Stimulated activated CD8-positive, alpha-beta memory T cell treated with anti-CD3 and anti-CD28 coated beads, Interleukin-4, amount 100 ng/mL, for 24 hours (primary cell): ENCODE results near the gene PDE7B.

Experiments used
- DNase-seq: peaks from one replicate; pipeline ENCODE4 v3.0.0-alpha.2; 2020; ENCODE audit warnings: low read depth

The PDE7B gene

GRCh38 chr6:135990439-135990838, 138.9 kb downstream of the PDE7B start:
- DNase-seq = no peak

GRCh38 chr6:135990855-135991464, 139.5 kb downstream of the PDE7B start:
- DNase-seq = no peak

GRCh38 chr6:135992739-135993138, 141.2 kb downstream of the PDE7B start:
- no peak for DNase-seq

- no peak for DNase-seq
Observed at GRCh38 chr6:135993361-135993760, 141.9 kb downstream of the PDE7B start.

- no peak for DNase-seq
Observed at GRCh38 chr6:135994857-135995544, 143.5 kb downstream of the PDE7B start.

GRCh38 chr6:135995545-135995898, 144.0 kb downstream of the PDE7B start:
- DNase-seq = no peak

GRCh38 chr6:135996668-135997067, 145.2 kb downstream of the PDE7B start:
- no peak for DNase-seq

GRCh38 chr6:135999393-135999792, 147.9 kb downstream of the PDE7B start:
- DNase-seq = no peak

GRCh38 chr6:136007345-136007744, 155.8 kb downstream of the PDE7B start:
- no peak for DNase-seq

GRCh38 chr6:136011475-136011874, 160.0 kb downstream of the PDE7B start:
- no peak for DNase-seq

GRCh38 chr6:136012198-136012887, 160.8 kb downstream of the PDE7B start:
- DNase-seq = no peak

GRCh38 chr6:136012943-136013342, 161.4 kb downstream of the PDE7B start:
- no peak for DNase-seq

GRCh38 chr6:136014454-136015437, 163.2 kb downstream of the PDE7B start:
- no peak for DNase-seq

GRCh38 chr6:136015531-136015930, 164.0 kb downstream of the PDE7B start:
- no peak for DNase-seq

GRCh38 chr6:136016228-136017225, 165.0 kb downstream of the PDE7B start:
- no peak for DNase-seq

GRCh38 chr6:136020691-136021090, 169.2 kb downstream of the PDE7B start:
- DNase-seq = no peak

GRCh38 chr6:136022224-136022874, 170.8 kb downstream of the PDE7B start:
- no peak for DNase-seq

GRCh38 chr6:136024711-136025110, 173.2 kb downstream of the PDE7B start:
- no peak for DNase-seq

GRCh38 chr6:136025736-136026135, 174.2 kb downstream of the PDE7B start:
- DNase-seq = no peak

GRCh38 chr6:136030131-136030530, 178.6 kb downstream of the PDE7B start:
- DNase-seq = no peak
